Bronchial epithelial cell (primary cell): ENCODE results near the gene CEP104. TPM values are rescaled to one million over a fixed set of nuclear protein-coding genes. Genes with fewer than 3 reads are reported as not detected.

ENCODE experiments used
- DNase-seq: peaks from one replicate; pipeline ENCODE4 v3.0.0-alpha.2; 2010; ENCODE audit warnings: low read depth
- FAIRE-seq: peaks from 2 replicates; lab custom pipeline; 2011; peaks lifted over from hg19 to GRCh38; lab: Jason Lieb, UNC
- H3K27me3 ChIP-seq: 2 replicates; pipeline ENCODE4 v1.5.1; 2011; ENCODE audit warnings: low read length; ENCODE audit not compliant: control insufficient read depth, insufficient read depth
- H3K36me3 ChIP-seq: 2 replicates; pipeline ENCODE4 v1.5.1; 2011; ENCODE audit warnings: low read length; ENCODE audit not compliant: control insufficient read depth, insufficient read depth
- H3K4me3 ChIP-seq: 2 replicates; pipeline ENCODE4 v1.5.1; 2011; ENCODE audit warnings: mild to moderate bottlenecking, low read depth, low read length, control low read depth
- total RNA-seq: library from RNA; depleted of rRNA; stranded (reverse); fragments of >200 nt; gene quantifications from 2 replicates; pipeline ENCODE4 v1.2.1, GENCODE V29; 2014
- TF ChIP-seq, protein P1 (sequence below): IDR thresholded peaks from 2 replicates; pipeline ENCODE4 v1.5.1; 2011; ENCODE audit warnings: mild to moderate bottlenecking, moderate library complexity, low read length, control low read depth, inconsistent platforms; ENCODE audit not compliant: insufficient read depth, severe bottlenecking

The CEP104 gene
- total RNA-seq, 1 donor from 2014 or later = 15.3 TPM

DNA sequence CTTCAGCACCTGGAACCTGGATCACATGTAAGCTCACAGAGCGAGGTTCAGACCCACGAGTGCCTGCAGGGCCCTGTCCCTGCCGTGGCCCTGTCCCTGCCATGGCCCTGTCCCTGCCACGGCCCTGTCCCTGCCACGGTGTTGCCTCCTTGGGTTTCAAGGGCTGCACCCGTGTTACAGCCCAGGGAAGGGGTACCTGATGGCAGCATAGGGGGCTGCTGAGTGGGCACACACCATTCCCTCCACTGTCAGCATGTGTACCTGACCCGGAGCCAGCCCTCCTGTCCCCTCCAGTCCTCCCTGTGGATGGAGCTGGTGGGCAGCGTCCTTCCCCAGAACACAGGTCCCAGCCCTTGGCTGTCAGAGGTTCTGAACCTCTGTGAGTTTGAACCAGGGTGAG lies 15.5 kb upstream of the CEP104 start:
- Histone ChIP-seq H3K4me3 (no peak overlapping the region), H3K36me3 (peaks cover 4% of the 10 kb centered on the region), H3K27me3 (no peaks in the 10 kb centered on the region)
- TF ChIP-seq, protein P1, sequence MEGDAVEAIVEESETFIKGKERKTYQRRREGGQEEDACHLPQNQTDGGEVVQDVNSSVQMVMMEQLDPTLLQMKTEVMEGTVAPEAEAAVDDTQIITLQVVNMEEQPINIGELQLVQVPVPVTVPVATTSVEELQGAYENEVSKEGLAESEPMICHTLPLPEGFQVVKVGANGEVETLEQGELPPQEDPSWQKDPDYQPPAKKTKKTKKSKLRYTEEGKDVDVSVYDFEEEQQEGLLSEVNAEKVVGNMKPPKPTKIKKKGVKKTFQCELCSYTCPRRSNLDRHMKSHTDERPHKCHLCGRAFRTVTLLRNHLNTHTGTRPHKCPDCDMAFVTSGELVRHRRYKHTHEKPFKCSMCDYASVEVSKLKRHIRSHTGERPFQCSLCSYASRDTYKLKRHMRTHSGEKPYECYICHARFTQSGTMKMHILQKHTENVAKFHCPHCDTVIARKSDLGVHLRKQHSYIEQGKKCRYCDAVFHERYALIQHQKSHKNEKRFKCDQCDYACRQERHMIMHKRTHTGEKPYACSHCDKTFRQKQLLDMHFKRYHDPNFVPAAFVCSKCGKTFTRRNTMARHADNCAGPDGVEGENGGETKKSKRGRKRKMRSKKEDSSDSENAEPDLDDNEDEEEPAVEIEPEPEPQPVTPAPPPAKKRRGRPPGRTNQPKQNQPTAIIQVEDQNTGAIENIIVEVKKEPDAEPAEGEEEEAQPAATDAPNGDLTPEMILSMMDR = no peak
- no peak for DNase-seq
- no peak for FAIRE-seq

DNA sequence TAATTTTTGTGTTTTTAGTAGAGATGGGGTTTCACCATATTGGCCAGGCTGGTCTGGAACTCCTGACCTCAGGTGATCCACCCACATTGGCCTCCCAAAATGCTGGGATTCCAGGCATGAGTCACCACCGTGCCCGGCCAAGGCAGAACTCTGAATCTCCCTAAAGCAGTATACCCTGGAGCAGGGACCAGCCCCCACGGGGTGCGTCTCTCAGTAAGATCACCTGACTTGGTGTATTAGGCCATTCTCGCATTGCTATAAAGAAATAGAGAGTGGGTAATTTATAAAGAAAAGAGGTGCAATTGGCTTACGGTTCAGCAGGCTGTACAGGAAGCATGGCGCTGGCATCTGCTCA lies 14.4 kb upstream of the CEP104 start:
- FAIRE-seq = no peak
- no peak for DNase-seq
- Histone ChIP-seq H3K27me3 (no peaks in the 10 kb centered on the region), H3K36me3 (peaks cover 4% of the 10 kb centered on the region), H3K4me3 (no peak overlapping the region)
- TF ChIP-seq, protein P1 = no peak

GRCh38 chr1:3869751-3870301 lies 12.8 kb upstream of the CEP104 start:
- FAIRE-seq (no peak), DNase-seq (no peak)
- H3K36me3 ChIP-seq = peaks cover 4% of the 10 kb centered on the region
- no peaks in the 10 kb centered on the region for H3K27me3 ChIP-seq
- H3K4me3 ChIP-seq = no peak overlapping the region
- TF ChIP-seq, protein P1 = no peak

DNA sequence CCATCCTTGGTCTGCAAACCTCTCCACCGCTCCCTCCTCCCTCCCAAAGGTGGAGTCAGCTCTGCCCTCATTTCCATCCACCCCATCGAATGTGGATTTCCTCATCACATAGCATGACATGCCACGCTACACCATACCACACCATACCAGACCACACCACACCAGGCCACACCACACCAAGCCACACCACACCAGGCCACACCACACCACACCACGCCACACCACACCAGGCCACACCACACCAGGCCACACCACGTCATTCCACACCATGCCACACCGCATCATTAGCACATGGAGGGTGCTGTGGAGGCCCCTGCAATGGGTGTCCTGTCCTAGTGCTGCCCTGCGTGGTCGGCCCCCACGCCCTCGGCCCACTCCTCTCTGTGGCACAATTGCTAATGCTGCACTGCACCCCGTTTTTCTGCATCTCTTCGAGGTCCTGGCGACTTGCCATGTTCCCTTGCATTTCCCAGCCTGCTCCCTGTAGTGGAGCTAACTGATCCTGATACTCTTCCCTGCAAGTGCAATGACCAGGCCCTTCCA lies 11.5 kb upstream of the CEP104 start:
- no peak for FAIRE-seq
- H3K4me3 ChIP-seq = no peak overlapping the region

DNA sequence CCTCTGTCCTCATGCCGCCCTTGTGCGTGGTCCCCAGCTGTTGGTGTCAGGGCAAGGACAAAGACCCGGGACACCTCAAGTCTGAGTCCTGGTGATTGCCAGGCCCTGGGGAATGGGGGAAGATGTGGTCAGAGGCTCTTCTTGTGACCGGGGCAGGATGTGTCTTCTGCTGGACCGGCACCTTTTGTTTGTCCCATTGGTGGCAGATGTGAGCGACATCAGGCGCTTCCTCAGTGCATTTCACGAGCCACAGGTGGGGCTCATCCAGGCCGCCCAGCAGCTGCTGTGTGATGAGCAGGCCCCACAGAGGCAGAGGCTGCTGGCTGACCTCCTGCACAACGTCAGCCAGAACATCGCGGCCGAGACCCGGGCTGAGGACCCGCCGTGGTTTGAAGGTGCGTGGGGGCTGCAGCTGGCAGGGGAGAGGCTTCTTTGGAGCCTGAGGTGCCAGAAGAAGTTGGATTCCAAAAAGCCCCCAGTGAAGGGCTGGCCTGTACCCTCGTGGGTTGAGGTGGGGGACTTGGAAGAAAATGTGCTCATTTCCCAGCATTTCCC lies 8.7 kb upstream of the CEP104 start:
- FAIRE-seq (no peak), DNase-seq (no peak)
- H3K4me3 ChIP-seq = no peak overlapping the region
- TF ChIP-seq, protein P1 = no peak
- peaks cover 1% of the 10 kb centered on the region for H3K36me3 ChIP-seq
- no peaks in the 10 kb centered on the region for H3K27me3 ChIP-seq

More for the DNA sequence above, 11.5 kb upstream of the CEP104 start:
- H3K27me3 ChIP-seq = no peaks in the 10 kb centered on the region
- TF ChIP-seq, protein P1 = no peak
- peaks cover 1% of the 10 kb centered on the region for H3K36me3 ChIP-seq
- DNase-seq = no peak
